ENCODE results near the gene B3GNT8. TPM values are rescaled to one million over a fixed set of nuclear protein-coding genes. Genes with fewer than 3 reads are reported as not detected.
"Not testable (repeated sequence)": the region's sequence is repeated elsewhere in the genome, so short reads cannot be mapped to it uniquely, and the experiment has no call there.

Gene B3GNT8
- total RNA-seq, 1 donor from 2014 or later: 40.4 TPM

GRCh38 chr19:41386442-41386841, 40.7 kb downstream of the B3GNT8 start:
- ATAC-seq: peak; percentile 74

- ATAC-seq: no peak
These were observed 42.8 kb downstream of the B3GNT8 start for GRCh38 chr19:41384351-41384750.

DNA sequence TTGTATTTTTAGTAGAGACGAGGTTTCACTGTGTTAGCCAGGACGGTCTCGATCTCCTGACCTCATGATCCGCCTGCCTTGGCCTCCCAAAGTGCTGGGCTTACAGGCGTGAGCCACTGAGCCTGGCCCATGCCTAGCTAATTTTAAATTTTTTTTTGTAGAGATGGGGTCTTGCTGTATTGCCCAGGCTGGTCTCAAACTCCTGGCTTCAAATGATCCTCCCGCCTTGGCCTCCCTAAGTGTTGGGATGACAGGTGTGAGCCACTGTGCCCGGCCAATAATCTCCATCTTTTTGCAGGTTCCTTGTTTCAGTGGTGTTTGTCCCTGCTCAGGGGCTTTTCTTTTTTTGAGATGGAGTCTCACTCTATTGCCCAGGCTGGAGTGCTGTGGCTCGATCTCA, 45.6 kb downstream of the B3GNT8 start:
- ATAC-seq: not testable (repeated sequence)

GRCh38 chr19:41377977-41378709, 49.0 kb downstream of the B3GNT8 start:
- ATAC-seq: no peak

- peak; percentile 68 for ATAC-seq
These were observed 50.2 kb downstream of the B3GNT8 start for GRCh38 chr19:41376998-41377365.

DNA sequence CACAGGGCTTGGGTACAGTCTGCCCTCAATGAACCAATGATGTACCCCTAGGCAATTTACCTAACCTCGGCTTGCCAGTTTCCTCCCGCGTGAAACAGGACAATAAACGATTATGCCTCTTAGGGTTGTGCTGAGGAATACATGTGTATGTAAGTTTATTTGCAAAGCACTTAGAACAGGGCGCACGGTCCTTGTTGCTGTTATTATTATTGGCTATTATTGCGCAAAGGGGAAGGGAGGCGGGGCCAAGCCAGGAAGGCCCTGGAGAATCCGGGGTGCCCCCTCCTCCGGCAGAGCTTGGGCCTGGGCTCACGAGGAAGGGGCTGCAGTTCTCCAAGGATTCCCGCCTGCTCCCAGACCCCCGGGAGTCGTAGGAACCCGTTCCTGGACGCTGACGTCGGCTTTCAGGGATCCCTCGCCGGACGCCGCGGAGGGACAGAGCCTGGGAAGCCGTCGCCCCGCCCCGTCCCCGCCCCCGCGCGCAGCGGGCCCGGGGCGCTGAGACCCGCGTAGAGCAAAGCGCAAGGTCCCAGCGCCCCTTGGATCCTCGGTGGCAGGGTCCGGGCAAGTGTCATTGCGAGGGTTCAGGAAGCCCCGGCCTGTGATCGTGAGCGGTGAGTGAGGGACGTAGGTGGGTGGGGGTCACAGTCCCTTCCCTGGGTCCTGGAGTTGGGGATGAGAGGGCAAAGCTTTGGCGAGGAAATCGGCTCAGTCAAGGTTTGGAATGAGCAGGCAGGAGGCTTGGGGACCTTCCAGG, 50.8 kb downstream of the B3GNT8 start, which contains the start of gene TMEM91:
Gene TMEM91 (plus strand): TSS at position 293 of the 757 bp plus-strand sequence. CDS start 1,777 bp downstream, outside the sequence.
- ATAC-seq: peak; percentile 21

Other genes starting within 250 kb of the B3GNT8 start
- 10.4 TPM for gene CYP2S1, start 234.2 kb downstream of the B3GNT8 start, total RNA-seq
- gene AXL, start 208.2 kb downstream of the B3GNT8 start, total RNA-seq: 4.0 TPM
- gene HNRNPUL1, start 163.0 kb downstream of the B3GNT8 start, total RNA-seq: 116 TPM
- gene CCDC97, start 117.2 kb downstream of the B3GNT8 start, total RNA-seq: 19.3 TPM
- 53.8 TPM for gene TGFB1, start 73.5 kb downstream of the B3GNT8 start, total RNA-seq
- gene B9D2, start 63.2 kb downstream of the B3GNT8 start, total RNA-seq: 4.3 TPM
- gene TMEM91, start 50.8 kb downstream of the B3GNT8 start, total RNA-seq: 20.0 TPM
- gene EXOSC5, start 30.0 kb downstream of the B3GNT8 start, total RNA-seq: 15.7 TPM
- 49.3 TPM for gene BCKDHA, start 29.6 kb downstream of the B3GNT8 start, total RNA-seq
- gene DMAC2, start 12.5 kb upstream of the B3GNT8 start, total RNA-seq: 34.6 TPM
- gene ERICH4, start 15.8 kb upstream of the B3GNT8 start, total RNA-seq: not detected
- 2.0 TPM for gene CEACAM21, start 148.8 kb upstream of the B3GNT8 start, total RNA-seq
- 0.24 TPM for gene CEACAM4, start 199.7 kb upstream of the B3GNT8 start, total RNA-seq